Activated CD8-positive, alpha-beta memory T cell treated with anti-CD3 and anti-CD28 coated beads for 36 hours (primary cell): ENCODE data around the gene ORM1. TPM values are rescaled to one million over a fixed set of nuclear protein-coding genes. Genes with fewer than 3 reads are reported as not detected.

Experiments
- CTCF ChIA-PET: fragments of 350-600 bp; sonication (Branson Sonifier 250); formaldehyde crosslinking; loops from one replicate; lab custom pipeline; 2021; ENCODE audit warnings: antibody characterized with exemption; lab: Charles Lee
- POLR2A ChIA-PET: fragments of 350-600 bp; sonication (Branson Sonifier 250); formaldehyde crosslinking; loops from one replicate; lab custom pipeline; 2021; ENCODE audit warnings: antibody characterized with exemption; lab: Charles Lee
- total RNA-seq, 2 experiments: library from RNA; stranded (reverse); gene quantifications; one replicate each; pipeline ENCODE4 v1.2.3, GENCODE V29; 2021

Gene ORM1
- total RNA-seq, 2 experiments from 2014 or later = not detected

GRCh38 chr9:114286146-114286679 lies 36.7 kb upstream of the ORM1 start:
- POLR2A ChIA-PET = no interaction called here

GRCh38 chr9:114287001-114287762 lies 35.7 kb upstream of the ORM1 start:
- POLR2A ChIA-PET = no interaction called here
- CTCF ChIA-PET = interaction anchor here (1.4 kb wide), 2 partner anchors 205 kb away, joined by 3 read pairs; no protein-coding TSS in a partner anchor

More at GRCh38 chr9:114286146-114286679, 36.7 kb upstream of the ORM1 start:
- CTCF ChIA-PET = interaction anchor here (1.4 kb wide), 1 partner anchor 204 kb away, joined by 3 read pairs; no protein-coding TSS in a partner anchor

GRCh38 chr9:114287763-114288192 lies 35.1 kb upstream of the ORM1 start:
- ChIA-PET POLR2A (no interaction called here), CTCF (interaction anchor here (0.5 to 1.4 kb wide), 2 partner anchors 205 to 1494 kb away, joined by 3 to 4 read pairs; no protein-coding TSS in a partner anchor)

GRCh38 chr9:114288193-114289091 lies 34.5 kb upstream of the ORM1 start:
- ChIA-PET CTCF (interaction anchor here (0.5 to 1.4 kb wide), 2 partner anchors 206 to 1495 kb away, joined by 3 to 4 read pairs; no protein-coding TSS in a partner anchor), POLR2A (no interaction called here)

GRCh38 chr9:114289106-114289505 lies 33.8 kb upstream of the ORM1 start:
- CTCF ChIA-PET = interaction anchor here (1.4 kb wide), 1 partner anchor 207 kb away, joined by 3 read pairs; no protein-coding TSS in a partner anchor
- POLR2A ChIA-PET = no interaction called here

GRCh38 chr9:114289571-114290481 lies 33.1 kb upstream of the ORM1 start:
- ChIA-PET POLR2A (no interaction called here), CTCF (interaction anchor here (1.0 to 2.7 kb wide), 7 partner anchors 15 to 182 kb away, joined by 4 to 26 read pairs (median 9); partner anchors contain the start of gene COL27A1)

- POLR2A ChIA-PET = no interaction called here
- CTCF ChIA-PET = interaction anchor here (0.8 to 2.7 kb wide), 12 partner anchors 9 to 207 kb away, joined by 3 to 26 read pairs (median 7); partner anchors contain the start of gene COL27A1
These were observed 32.3 kb upstream of the ORM1 start for GRCh38 chr9:114290561-114290986.

- ChIA-PET POLR2A (no interaction called here), CTCF (interaction anchor here (0.7 to 2.7 kb wide), 14 partner anchors 9 to 213 kb away, joined by 3 to 26 read pairs (median 4); partner anchors contain the start of genes AMBP and COL27A1)
These were observed 31.8 kb upstream of the ORM1 start for GRCh38 chr9:114291064-114291474.

GRCh38 chr9:114291886-114292590 lies 30.9 kb upstream of the ORM1 start:
- POLR2A ChIA-PET = no interaction called here
- CTCF ChIA-PET = interaction anchor here (1.0 to 2.7 kb wide), 8 partner anchors 12 to 209 kb away, joined by 3 to 26 read pairs (median 11); partner anchors contain the start of gene COL27A1

GRCh38 chr9:114294664-114295063 lies 28.2 kb upstream of the ORM1 start:
- ChIA-PET POLR2A (no interaction called here), CTCF (interaction anchor here (1.1 to 1.5 kb wide), 2 partner anchors 140 to 187 kb away, joined by 3 to 10 read pairs; no protein-coding TSS in a partner anchor)

- POLR2A ChIA-PET = no interaction called here
- CTCF ChIA-PET = no interaction called here
These were observed 26.6 kb upstream of the ORM1 start for GRCh38 chr9:114296338-114296737.

GRCh38 chr9:114299286-114300152 lies 23.4 kb upstream of the ORM1 start:
- POLR2A ChIA-PET = no interaction called here
- CTCF ChIA-PET = interaction anchor here (1.4 kb wide), 2 partner anchors 8 to 144 kb away, joined by 4 read pairs; partner anchors contain the start of gene COL27A1

- ChIA-PET CTCF (interaction anchor here (1.4 kb wide), 1 partner anchor 9 kb away, joined by 4 read pairs; no protein-coding TSS in a partner anchor), POLR2A (no interaction called here)
These were observed 22.6 kb upstream of the ORM1 start for GRCh38 chr9:114300153-114300845.

- POLR2A ChIA-PET = no interaction called here
- CTCF ChIA-PET = no interaction called here
These were observed 21.8 kb upstream of the ORM1 start for GRCh38 chr9:114300846-114301797.
